GM21825 (cell line): Measurements from ENCODE around the gene CDH4.

Experiments
- ATAC-seq: cut with Tn5 transposase; IDR thresholded peaks from one replicate; pipeline ENCODE4 v1.9.1; 2021; ENCODE audit warnings: mild to moderate bottlenecking, moderate library complexity; ENCODE audit not compliant: unreplicated experiment

Gene CDH4

GRCh38 chr20:61508301-61509096 lies 256.4 kb downstream of the CDH4 start:
- no peak for ATAC-seq

- no peak for ATAC-seq
Observed at GRCh38 chr20:61510778-61511330, 258.8 kb downstream of the CDH4 start.

- no peak for ATAC-seq
Observed at GRCh38 chr20:61512475-61512874, 260.4 kb downstream of the CDH4 start.

GRCh38 chr20:61513124-61514017 lies 261.3 kb downstream of the CDH4 start:
- no peak for ATAC-seq

- no peak for ATAC-seq
Observed at GRCh38 chr20:61514018-61514365, 261.9 kb downstream of the CDH4 start.

GRCh38 chr20:61514396-61514795 lies 262.3 kb downstream of the CDH4 start:
- ATAC-seq, result no peak

- no peak for ATAC-seq
Observed at GRCh38 chr20:61514805-61515505, 262.9 kb downstream of the CDH4 start.

- no peak for ATAC-seq
Observed at GRCh38 chr20:61515922-61516321, 263.9 kb downstream of the CDH4 start.

GRCh38 chr20:61516346-61517208 lies 264.5 kb downstream of the CDH4 start:
- ATAC-seq, result no peak

- no peak for ATAC-seq
Observed at GRCh38 chr20:61517419-61517818, 265.4 kb downstream of the CDH4 start.

- ATAC-seq, result no peak
Observed at GRCh38 chr20:61518424-61518951, 266.4 kb downstream of the CDH4 start.

GRCh38 chr20:61519488-61519887 lies 267.4 kb downstream of the CDH4 start:
- ATAC-seq, result no peak

GRCh38 chr20:61520076-61520892 lies 268.2 kb downstream of the CDH4 start:
- no peak for ATAC-seq

- ATAC-seq, result no peak
Observed at GRCh38 chr20:61520893-61521460, 268.9 kb downstream of the CDH4 start.

- no peak for ATAC-seq
Observed at GRCh38 chr20:61521687-61522420, 269.8 kb downstream of the CDH4 start.

GRCh38 chr20:61522498-61523090 lies 270.5 kb downstream of the CDH4 start:
- ATAC-seq, result no peak

- no peak for ATAC-seq
Observed at GRCh38 chr20:61523145-61523544, 271.1 kb downstream of the CDH4 start.
